SK-N-SH (cell line): Measurements from ENCODE around the gene OPCML. TPM values are rescaled to one million over a fixed set of nuclear protein-coding genes. Genes with fewer than 3 reads are reported as not detected.

Experiments
- CTCF ChIA-PET: fragments of 300-600, 350-600 bp; formaldehyde crosslinking; extraction: SDS; loops from one replicate; lab custom pipeline; 2021; lab: Yijun Ruan, JAX
- POLR2A ChIA-PET: fragments of 350-600 bp; sonication (Branson Sonifier 250); formaldehyde crosslinking; extraction: SDS; loops from one replicate; lab custom pipeline; 2020; ENCODE audit warnings: antibody characterized with exemption, inconsistent platforms; lab: Yijun Ruan, JAX
- DNase-seq: peaks from one replicate; pipeline ENCODE4 v3.0.0; 2012
- H2AFZ ChIP-seq: fragments of 200-600 bp; sonication (generic); 2 replicates; pipeline ENCODE4 v1.8.1; 2016; ENCODE audit warnings: antibody characterized with exemption, mild to moderate bottlenecking, low read depth
- H3F3A ChIP-seq: fragments of 200-600 bp; sonication (generic); replicated peaks from 2 replicates; pipeline ENCODE3; 2016; ENCODE audit warnings: antibody characterized with exemption, mild to moderate bottlenecking; ENCODE audit not compliant: insufficient read depth
- H3K27ac ChIP-seq, 2 experiments: fragments of 200-500 bp in 1 of 2; fragments of 200-600 bp in 1 of 2; sonication (Bioruptor generic) in 1 of 2; sonication (generic), shearing (Covaris generic) in 1 of 2; 2 replicates each; pipeline versions ENCODE4 v1.5.1 to v1.6.1; 2014 to 2016; ENCODE audit warnings: low read depth in 2 of 2, inconsistent platforms in 1 of 2, low read length in 1 of 2, mild to moderate bottlenecking in 1 of 2, mixed read lengths in 1 of 2
- H3K27me3 ChIP-seq: fragments of 200-600 bp; sonication (generic), shearing (Covaris generic); 2 replicates; pipeline ENCODE4 v1.6.1; 2016; ENCODE audit warnings: mixed run types; ENCODE audit not compliant: insufficient read depth
- H3K36me3 ChIP-seq, 2 experiments: fragments of 200-500 bp in 1 of 2; fragments of 200-600 bp in 1 of 2; sonication (Bioruptor generic) in 1 of 2; sonication (generic) in 1 of 2; replicated peaks in 1 of 2; 2 replicates each; pipeline versions ENCODE3 to v1.5.1; 2014 to 2016; ENCODE audit warnings: low read length in 1 of 2, mild to moderate bottlenecking in 1 of 2; ENCODE audit not compliant: insufficient read depth in 2 of 2, control insufficient read depth in 1 of 2
- H3K4me1 ChIP-seq, 2 experiments: fragments of 200-500 bp in 1 of 2; fragments of 200-600 bp in 1 of 2; sonication (Bioruptor generic) in 1 of 2; sonication (generic), shearing (Covaris generic) in 1 of 2; 2 replicates each; pipeline versions ENCODE4 v1.5.1 to v1.6.1; 2014 to 2016; ENCODE audit warnings: low read depth in 1 of 2, low read length in 1 of 2, mixed run types in 1 of 2; ENCODE audit not compliant: insufficient read depth in 2 of 2, control insufficient read depth in 1 of 2
- H3K4me2 ChIP-seq: fragments of 200-600 bp; sonication (generic), shearing (Covaris generic); 2 replicates; pipeline ENCODE4 v1.6.1; 2017; ENCODE audit warnings: mixed run types
- H3K4me3 ChIP-seq, 2 experiments: fragments of 200-500 bp in 1 of 2; fragments of 200-600 bp in 1 of 2; sonication (Bioruptor generic) in 1 of 2; sonication (generic), shearing (Covaris generic) in 1 of 2; 2 replicates each; pipeline versions ENCODE4 v1.5.1 to v1.8.1; 2014 to 2016; ENCODE audit warnings: low read depth in 2 of 2, inconsistent platforms in 1 of 2, low read length in 1 of 2, mild to moderate bottlenecking in 1 of 2, mixed read lengths in 1 of 2, moderate library complexity in 1 of 2
- H3K79me2 ChIP-seq: fragments of 200-600 bp; sonication (generic); 2 replicates; pipeline ENCODE4 v1.8.1; 2017; ENCODE audit warnings: mild to moderate bottlenecking; ENCODE audit not compliant: insufficient read depth
- H3K9ac ChIP-seq: fragments of 200-600 bp; sonication (generic); 2 replicates; pipeline ENCODE4 v1.6.1; 2017; ENCODE audit warnings: mixed run types
- H3K9me2 ChIP-seq: fragments of 200-600 bp; sonication (generic); 2 replicates; pipeline ENCODE4 v1.6.1; 2017; ENCODE audit warnings: mixed run types
- H3K9me3 ChIP-seq: fragments of 200-600 bp; sonication (generic); 2 replicates; pipeline ENCODE4 v1.6.1; 2017; ENCODE audit warnings: mixed run types, mild to moderate bottlenecking, moderate library complexity
- H4K20me1 ChIP-seq: fragments of 200-600 bp; sonication (generic); 2 replicates; pipeline ENCODE4 v1.6.1; 2017; ENCODE audit warnings: mild to moderate bottlenecking, mixed run types; ENCODE audit not compliant: insufficient read depth
- ELF1 ChIP-seq: IDR thresholded peaks from 2 replicates; pipeline ENCODE4 v1.4.0; 2012
- EP300 ChIP-seq, 2 experiments: IDR thresholded peaks; 2 replicates each; pipeline versions ENCODE4 v1.4.0 to v1.6.1; 2012; ENCODE audit warnings: borderline replicate concordance in 1 of 2, low read depth in 1 of 2, low read length in 1 of 2
- FOXJ3 ChIP-seq: sonication (generic); formaldehyde crosslinking; IDR thresholded peaks from 2 replicates; pipeline ENCODE4 v1.5.1; 2020; ENCODE audit warnings: mild to moderate bottlenecking, missing genetic modification reagents
- FOXM1 ChIP-seq: IDR thresholded peaks from 2 replicates; pipeline ENCODE4 v1.4.0; 2012; ENCODE audit warnings: low read depth, mild to moderate bottlenecking
- GABPA ChIP-seq: IDR thresholded peaks from 2 replicates; pipeline ENCODE4 v1.4.0; 2012; ENCODE audit warnings: low read depth, mild to moderate bottlenecking
- GATA2 ChIP-seq: sonication (generic); formaldehyde crosslinking; IDR thresholded peaks from 2 replicates; pipeline ENCODE4 v1.5.0; 2020; ENCODE audit warnings: mild to moderate bottlenecking, missing genetic modification reagents
- JUND ChIP-seq: IDR thresholded peaks from 2 replicates; pipeline ENCODE4 v1.4.0; 2012
- MXI1 ChIP-seq: IDR thresholded peaks from 2 replicates; pipeline ENCODE4 v1.6.1; 2012; ENCODE audit warnings: mild to moderate bottlenecking, low read depth, low read length, improper control_type of control experiment
- NFIC ChIP-seq: IDR thresholded peaks from 2 replicates; pipeline ENCODE4 v1.4.0; 2012; ENCODE audit warnings: borderline replicate concordance
- NRF1 ChIP-seq: IDR thresholded peaks from 2 replicates; pipeline ENCODE4 v1.6.1; 2012; ENCODE audit warnings: low read depth, mild to moderate bottlenecking, low read length
- RCOR1 ChIP-seq: fragments of 150-350 bp; IDR thresholded peaks from 2 replicates; pipeline ENCODE4 v1.6.1; 2017; ENCODE audit warnings: antibody characterized with exemption, low read length
- RXRA ChIP-seq: IDR thresholded peaks from 2 replicates; pipeline ENCODE4 v1.4.0; 2012; ENCODE audit warnings: low read depth, mild to moderate bottlenecking, borderline replicate concordance
- SIN3A ChIP-seq: IDR thresholded peaks from 2 replicates; pipeline ENCODE4 v1.6.1; 2012; ENCODE audit warnings: low read depth, mild to moderate bottlenecking, low read length, moderate library complexity, borderline replicate concordance
- SMC3 ChIP-seq: IDR thresholded peaks from 2 replicates; pipeline ENCODE4 v1.6.1; 2012; ENCODE audit warnings: low read depth, low read length, improper control_type of control experiment
- TAF1 ChIP-seq: IDR thresholded peaks from 2 replicates; pipeline ENCODE4 v1.6.1; 2012; ENCODE audit warnings: low read depth, mild to moderate bottlenecking, low read length, moderate library complexity, borderline replicate concordance
- TEAD4 ChIP-seq: IDR thresholded peaks from 2 replicates; pipeline ENCODE4 v1.4.0; 2012; ENCODE audit warnings: mild to moderate bottlenecking, borderline replicate concordance; ENCODE audit not compliant: insufficient read depth
- WGBS: methylation state at CpG from one replicate; pipeline ENCODE4 v1.1.6; 2017; ENCODE audit warnings: low lambda C conversion rate; 5-methylcytosine and 5-hydroxymethylcytosine counted together
- polyA plus RNA-seq, 3 experiments: library from polyadenylated mRNA; depleted of rRNA; stranded (reverse); fragments of >200 nt; gene quantifications; 2 replicates each; pipeline ENCODE4 v1.2.3, GENCODE V29; 2012
- TF ChIP-seq, protein P1 (sequence below): fragments of 200-600 bp; sonication (generic); IDR thresholded peaks from 2 replicates; pipeline ENCODE4 v1.6.1; 2017; ENCODE audit warnings: antibody characterized with exemption, mild to moderate bottlenecking, moderate library complexity
- TF ChIP-seq, protein P2 (sequence below): fragments of 150-350 bp; IDR thresholded peaks from 2 replicates; pipeline ENCODE4 v1.6.1; 2016; ENCODE audit warnings: mild to moderate bottlenecking, low read depth, low read length
- TF ChIP-seq, protein P3 (sequence below): IDR thresholded peaks from 2 replicates; pipeline ENCODE4 v1.6.1; 2012; ENCODE audit warnings: mild to moderate bottlenecking, low read depth, low read length, moderate library complexity
- TF ChIP-seq, protein P4 (sequence below): fragments of 150-350 bp; IDR thresholded peaks from 2 replicates; pipeline ENCODE4 v1.6.1; 2017; ENCODE audit warnings: antibody characterized with exemption, low read length, low read depth, borderline replicate concordance

Gene OPCML
- polyA plus RNA-seq, 1 of the 3 experiments (the other 2 are of a cell fraction): not detected

GRCh38 chr11:132802947-132803346 is 729.4 kb downstream of the OPCML start:
- H3K27me3 ChIP-seq: no peaks in the 10 kb centered on the region
- no peaks in the 10 kb centered on the region for H3F3A ChIP-seq
- H3K9ac ChIP-seq: no peak overlapping the region
- ChIA-PET CTCF (interaction anchor here (0.7 kb wide), 1 partner anchor 9 kb away, joined by 3 read pairs; no protein-coding TSS in a partner anchor), POLR2A (no interaction called here)
- H3K9me3 ChIP-seq: no peaks in the 10 kb centered on the region
- no peak overlapping the region for H2AFZ ChIP-seq
- H3K4me1 ChIP-seq: no peaks in the 10 kb centered on the region
- WGBS: 19% methylated on average over 4 of the region's 4 CpGs
- H4K20me1 ChIP-seq: no peaks in the 10 kb centered on the region
- no peak for DNase-seq
- TF ChIP-seq RXRA: no peak
- no peak overlapping the region for H3K4me2 ChIP-seq
- no peaks in the 10 kb centered on the region for H3K36me3 ChIP-seq
- no peak overlapping the region for H3K27ac ChIP-seq
- H3K4me3 ChIP-seq: no peak overlapping the region
- H3K9me2 ChIP-seq: no peaks in the 10 kb centered on the region
- H3K79me2 ChIP-seq: no peaks in the 10 kb centered on the region

DNA sequence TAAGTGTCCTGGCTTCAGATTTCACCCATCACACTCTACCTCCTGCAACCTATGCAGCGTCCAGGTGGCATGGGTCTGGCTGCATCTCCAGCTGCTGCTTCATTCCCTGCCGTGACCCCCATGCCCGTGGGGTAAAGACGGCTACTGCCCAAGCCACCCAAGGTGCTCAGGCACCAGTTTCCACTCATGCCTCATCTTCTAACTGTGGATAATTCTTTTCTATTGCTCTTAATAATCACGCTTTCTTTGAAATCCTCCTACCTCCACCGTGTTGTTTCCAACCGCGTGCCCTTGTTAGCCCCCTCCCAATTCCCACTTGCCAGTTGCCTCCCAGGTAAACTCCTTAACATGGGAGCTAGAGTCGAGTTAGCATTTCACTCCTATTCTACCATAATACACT is 738.5 kb downstream of the OPCML start:
- peaks cover 0 to 9% of the 10 kb centered on the region in 2 experiments; a peak in 1 of 4 replicates for H3K4me1 ChIP-seq
- WGBS: 62% methylated on average over 9 of the region's 9 CpGs
- POLR2A ChIA-PET: no interaction called here
- no peak overlapping the region for H3K4me2 ChIP-seq
- TF ChIP-seq SIN3A (no peak), JUND (no peak), MXI1 (no peak), RXRA (no peak), NRF1 (no peak), TEAD4 (no peak), FOXM1 (no peak), GABPA (no peak), EP300 (IDR thresholded peaks at IDR 0.05; ENCODE audit: borderline replicate concordance in 1 of 2, low read depth in 1 of 2, low read length in 1 of 2) (no peak), NFIC (no peak), RCOR1 (no peak), GATA2 (CRISPR knock-in tag) (no peak), TAF1 (no peak), ELF1 (no peak), FOXJ3 (CRISPR knock-in tag) (no peak), SMC3 (no peak)
- TF ChIP-seq, protein P1, sequence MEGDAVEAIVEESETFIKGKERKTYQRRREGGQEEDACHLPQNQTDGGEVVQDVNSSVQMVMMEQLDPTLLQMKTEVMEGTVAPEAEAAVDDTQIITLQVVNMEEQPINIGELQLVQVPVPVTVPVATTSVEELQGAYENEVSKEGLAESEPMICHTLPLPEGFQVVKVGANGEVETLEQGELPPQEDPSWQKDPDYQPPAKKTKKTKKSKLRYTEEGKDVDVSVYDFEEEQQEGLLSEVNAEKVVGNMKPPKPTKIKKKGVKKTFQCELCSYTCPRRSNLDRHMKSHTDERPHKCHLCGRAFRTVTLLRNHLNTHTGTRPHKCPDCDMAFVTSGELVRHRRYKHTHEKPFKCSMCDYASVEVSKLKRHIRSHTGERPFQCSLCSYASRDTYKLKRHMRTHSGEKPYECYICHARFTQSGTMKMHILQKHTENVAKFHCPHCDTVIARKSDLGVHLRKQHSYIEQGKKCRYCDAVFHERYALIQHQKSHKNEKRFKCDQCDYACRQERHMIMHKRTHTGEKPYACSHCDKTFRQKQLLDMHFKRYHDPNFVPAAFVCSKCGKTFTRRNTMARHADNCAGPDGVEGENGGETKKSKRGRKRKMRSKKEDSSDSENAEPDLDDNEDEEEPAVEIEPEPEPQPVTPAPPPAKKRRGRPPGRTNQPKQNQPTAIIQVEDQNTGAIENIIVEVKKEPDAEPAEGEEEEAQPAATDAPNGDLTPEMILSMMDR: no peak
- TF ChIP-seq, protein P2, sequence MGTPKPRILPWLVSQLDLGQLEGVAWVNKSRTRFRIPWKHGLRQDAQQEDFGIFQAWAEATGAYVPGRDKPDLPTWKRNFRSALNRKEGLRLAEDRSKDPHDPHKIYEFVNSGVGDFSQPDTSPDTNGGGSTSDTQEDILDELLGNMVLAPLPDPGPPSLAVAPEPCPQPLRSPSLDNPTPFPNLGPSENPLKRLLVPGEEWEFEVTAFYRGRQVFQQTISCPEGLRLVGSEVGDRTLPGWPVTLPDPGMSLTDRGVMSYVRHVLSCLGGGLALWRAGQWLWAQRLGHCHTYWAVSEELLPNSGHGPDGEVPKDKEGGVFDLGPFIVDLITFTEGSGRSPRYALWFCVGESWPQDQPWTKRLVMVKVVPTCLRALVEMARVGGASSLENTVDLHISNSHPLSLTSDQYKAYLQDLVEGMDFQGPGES: no peak
- TF ChIP-seq, protein P3, sequence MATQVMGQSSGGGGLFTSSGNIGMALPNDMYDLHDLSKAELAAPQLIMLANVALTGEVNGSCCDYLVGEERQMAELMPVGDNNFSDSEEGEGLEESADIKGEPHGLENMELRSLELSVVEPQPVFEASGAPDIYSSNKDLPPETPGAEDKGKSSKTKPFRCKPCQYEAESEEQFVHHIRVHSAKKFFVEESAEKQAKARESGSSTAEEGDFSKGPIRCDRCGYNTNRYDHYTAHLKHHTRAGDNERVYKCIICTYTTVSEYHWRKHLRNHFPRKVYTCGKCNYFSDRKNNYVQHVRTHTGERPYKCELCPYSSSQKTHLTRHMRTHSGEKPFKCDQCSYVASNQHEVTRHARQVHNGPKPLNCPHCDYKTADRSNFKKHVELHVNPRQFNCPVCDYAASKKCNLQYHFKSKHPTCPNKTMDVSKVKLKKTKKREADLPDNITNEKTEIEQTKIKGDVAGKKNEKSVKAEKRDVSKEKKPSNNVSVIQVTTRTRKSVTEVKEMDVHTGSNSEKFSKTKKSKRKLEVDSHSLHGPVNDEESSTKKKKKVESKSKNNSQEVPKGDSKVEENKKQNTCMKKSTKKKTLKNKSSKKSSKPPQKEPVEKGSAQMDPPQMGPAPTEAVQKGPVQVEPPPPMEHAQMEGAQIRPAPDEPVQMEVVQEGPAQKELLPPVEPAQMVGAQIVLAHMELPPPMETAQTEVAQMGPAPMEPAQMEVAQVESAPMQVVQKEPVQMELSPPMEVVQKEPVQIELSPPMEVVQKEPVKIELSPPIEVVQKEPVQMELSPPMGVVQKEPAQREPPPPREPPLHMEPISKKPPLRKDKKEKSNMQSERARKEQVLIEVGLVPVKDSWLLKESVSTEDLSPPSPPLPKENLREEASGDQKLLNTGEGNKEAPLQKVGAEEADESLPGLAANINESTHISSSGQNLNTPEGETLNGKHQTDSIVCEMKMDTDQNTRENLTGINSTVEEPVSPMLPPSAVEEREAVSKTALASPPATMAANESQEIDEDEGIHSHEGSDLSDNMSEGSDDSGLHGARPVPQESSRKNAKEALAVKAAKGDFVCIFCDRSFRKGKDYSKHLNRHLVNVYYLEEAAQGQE: no peak
- TF ChIP-seq, protein P4, sequence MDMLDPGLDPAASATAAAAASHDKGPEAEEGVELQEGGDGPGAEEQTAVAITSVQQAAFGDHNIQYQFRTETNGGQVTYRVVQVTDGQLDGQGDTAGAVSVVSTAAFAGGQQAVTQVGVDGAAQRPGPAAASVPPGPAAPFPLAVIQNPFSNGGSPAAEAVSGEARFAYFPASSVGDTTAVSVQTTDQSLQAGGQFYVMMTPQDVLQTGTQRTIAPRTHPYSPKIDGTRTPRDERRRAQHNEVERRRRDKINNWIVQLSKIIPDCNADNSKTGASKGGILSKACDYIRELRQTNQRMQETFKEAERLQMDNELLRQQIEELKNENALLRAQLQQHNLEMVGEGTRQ: no peak
- no peak overlapping the region for H2AFZ ChIP-seq
- no peaks in the 10 kb centered on the region for H3F3A ChIP-seq
- CTCF ChIA-PET: interaction anchor here (0.6 to 1.0 kb wide), 2 partner anchors 9 to 50 kb away, joined by 3 read pairs; no protein-coding TSS in a partner anchor
- no peaks in the 10 kb centered on the region for H3K27me3 ChIP-seq
- H3K9ac ChIP-seq: no peak overlapping the region
- no peaks in the 10 kb centered on the region for H3K79me2 ChIP-seq
- H3K9me3 ChIP-seq: no peaks in the 10 kb centered on the region; the same call in 1 of the 2 replicates
- no peaks in the 10 kb centered on the region for H4K20me1 ChIP-seq
- DNase-seq: no peak
- no peaks in the 10 kb centered on the region for H3K36me3 ChIP-seq
- H3K9me2 ChIP-seq: no peaks in the 10 kb centered on the region
- H3K27ac ChIP-seq: no peak overlapping the region
- H3K4me3 ChIP-seq: no peak overlapping the region
